LNCAP (cell line): Measurements from ENCODE around the gene COBLL1.

ENCODE experiments used
- TF ChIP-seq, protein P1 (sequence below): fragments of 450-650 bp; IDR thresholded peaks from 2 replicates; pipeline ENCODE4 v1.5.1; 2017; ENCODE audit warnings: mild to moderate bottlenecking

The COBLL1 gene

DNA sequence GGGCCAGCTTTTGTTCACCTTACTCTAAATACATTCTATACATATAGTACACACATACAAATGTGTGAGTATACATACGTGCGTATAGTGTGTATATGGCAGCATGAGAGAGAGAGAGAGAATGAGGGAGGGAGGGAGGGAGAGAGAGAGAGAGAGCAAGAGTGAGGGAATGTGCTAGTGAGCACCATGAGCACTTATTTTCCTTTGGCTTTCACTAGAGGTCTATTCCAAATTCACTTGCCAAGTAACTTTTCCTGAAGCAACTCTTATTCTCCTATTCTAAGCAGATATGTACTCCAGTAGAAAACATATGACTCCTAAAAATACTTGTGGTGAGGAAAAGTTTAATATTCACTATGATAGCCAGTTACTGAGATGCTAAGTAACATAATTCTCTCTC, 85.7 kb downstream of the COBLL1 start:
- TF ChIP-seq, protein P1, sequence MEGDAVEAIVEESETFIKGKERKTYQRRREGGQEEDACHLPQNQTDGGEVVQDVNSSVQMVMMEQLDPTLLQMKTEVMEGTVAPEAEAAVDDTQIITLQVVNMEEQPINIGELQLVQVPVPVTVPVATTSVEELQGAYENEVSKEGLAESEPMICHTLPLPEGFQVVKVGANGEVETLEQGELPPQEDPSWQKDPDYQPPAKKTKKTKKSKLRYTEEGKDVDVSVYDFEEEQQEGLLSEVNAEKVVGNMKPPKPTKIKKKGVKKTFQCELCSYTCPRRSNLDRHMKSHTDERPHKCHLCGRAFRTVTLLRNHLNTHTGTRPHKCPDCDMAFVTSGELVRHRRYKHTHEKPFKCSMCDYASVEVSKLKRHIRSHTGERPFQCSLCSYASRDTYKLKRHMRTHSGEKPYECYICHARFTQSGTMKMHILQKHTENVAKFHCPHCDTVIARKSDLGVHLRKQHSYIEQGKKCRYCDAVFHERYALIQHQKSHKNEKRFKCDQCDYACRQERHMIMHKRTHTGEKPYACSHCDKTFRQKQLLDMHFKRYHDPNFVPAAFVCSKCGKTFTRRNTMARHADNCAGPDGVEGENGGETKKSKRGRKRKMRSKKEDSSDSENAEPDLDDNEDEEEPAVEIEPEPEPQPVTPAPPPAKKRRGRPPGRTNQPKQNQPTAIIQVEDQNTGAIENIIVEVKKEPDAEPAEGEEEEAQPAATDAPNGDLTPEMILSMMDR, result no peak

- TF ChIP-seq, protein P1, result no peak
These were observed 87.2 kb downstream of the COBLL1 start for GRCh38 chr2:164754157-164755093.

DNA sequence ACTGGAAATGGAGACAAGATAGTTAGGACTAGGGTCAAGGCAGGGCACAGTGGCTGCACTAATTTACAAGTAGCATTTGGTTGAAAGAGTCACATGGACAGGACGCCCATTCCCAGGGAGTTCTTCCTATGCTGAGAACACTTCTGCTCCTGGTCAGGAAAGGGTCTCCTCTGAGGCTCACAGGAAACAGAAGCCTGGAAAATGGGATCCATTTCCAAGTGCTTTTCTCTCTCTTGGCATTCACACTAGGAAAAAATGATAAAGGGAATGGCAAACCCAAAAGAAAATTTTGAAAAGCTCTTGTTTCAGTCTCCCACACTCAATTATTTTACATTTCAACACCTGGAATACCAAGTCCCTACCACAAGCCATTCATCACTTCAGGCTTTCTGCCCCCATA, 88.7 kb downstream of the COBLL1 start:
- TF ChIP-seq, protein P1, result no peak

DNA sequence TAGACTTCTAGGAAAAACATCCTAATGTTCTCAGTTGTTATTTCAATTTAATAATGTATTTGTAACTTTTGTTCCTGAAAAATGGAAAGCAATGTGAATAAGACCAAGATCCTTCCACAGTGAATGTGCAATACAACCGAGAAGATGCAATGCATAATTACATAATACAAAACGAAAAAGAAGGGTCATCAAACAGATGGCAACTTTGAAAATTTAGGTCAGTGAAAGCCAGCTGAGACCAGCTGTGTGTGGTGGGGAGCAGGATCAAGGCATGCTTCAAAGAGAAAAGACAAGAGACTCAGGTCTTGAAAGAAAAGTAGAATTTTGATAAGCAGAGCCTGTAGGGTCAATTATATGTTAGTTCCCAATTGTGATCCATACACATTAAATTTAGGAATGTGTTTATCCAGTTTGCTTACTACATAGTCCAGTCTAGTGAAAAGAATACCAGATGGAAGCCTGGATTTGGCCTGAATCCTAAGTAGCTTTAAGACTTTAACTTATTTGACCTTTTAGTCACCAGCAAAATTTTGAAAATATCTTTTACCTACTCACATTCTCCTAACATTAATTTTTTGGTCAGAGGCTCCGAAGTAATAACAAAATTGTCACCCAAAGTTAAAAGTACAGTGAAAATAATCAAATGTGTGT, 93.7 kb downstream of the COBLL1 start:
- TF ChIP-seq, protein P1, result no peak

DNA sequence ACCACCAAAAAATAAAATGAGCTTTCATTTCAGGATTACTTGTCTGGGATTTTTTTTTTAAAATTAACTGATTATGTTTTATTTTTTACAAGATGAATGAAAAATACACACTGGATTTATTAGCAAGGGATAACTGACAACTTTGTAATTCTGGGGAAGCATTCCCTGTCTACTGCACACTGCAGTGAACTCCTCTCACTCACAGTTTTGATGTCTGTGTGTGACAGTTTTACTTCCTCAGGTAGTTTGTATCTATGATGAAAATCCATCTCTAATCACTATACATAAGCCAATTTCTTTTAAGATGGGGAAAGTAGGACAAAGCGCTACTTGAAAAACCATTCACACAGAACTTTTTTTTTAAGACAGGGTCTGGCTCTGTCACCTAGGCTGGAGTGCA, 94.5 kb downstream of the COBLL1 start:
- TF ChIP-seq, protein P1, result no peak

DNA sequence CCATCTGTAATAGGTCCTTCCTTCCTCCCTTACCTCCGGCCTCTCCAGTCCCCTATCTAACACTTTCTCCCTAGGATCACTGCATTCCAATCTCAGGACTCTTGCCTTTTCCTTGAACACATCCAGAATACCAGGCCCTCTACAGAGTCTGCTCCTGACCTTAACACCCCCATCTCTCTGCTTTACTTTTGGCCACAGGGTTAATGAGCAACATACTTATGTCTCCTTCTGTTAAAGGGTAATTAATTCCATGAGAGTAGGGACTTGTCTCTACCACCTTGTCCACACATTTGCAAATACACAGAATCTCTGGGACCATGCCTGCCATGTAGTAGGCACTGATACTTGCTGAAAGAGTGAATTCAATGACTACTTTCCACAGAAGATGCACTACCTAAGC, 94.9 kb downstream of the COBLL1 start:
- TF ChIP-seq, protein P1, result no peak

DNA sequence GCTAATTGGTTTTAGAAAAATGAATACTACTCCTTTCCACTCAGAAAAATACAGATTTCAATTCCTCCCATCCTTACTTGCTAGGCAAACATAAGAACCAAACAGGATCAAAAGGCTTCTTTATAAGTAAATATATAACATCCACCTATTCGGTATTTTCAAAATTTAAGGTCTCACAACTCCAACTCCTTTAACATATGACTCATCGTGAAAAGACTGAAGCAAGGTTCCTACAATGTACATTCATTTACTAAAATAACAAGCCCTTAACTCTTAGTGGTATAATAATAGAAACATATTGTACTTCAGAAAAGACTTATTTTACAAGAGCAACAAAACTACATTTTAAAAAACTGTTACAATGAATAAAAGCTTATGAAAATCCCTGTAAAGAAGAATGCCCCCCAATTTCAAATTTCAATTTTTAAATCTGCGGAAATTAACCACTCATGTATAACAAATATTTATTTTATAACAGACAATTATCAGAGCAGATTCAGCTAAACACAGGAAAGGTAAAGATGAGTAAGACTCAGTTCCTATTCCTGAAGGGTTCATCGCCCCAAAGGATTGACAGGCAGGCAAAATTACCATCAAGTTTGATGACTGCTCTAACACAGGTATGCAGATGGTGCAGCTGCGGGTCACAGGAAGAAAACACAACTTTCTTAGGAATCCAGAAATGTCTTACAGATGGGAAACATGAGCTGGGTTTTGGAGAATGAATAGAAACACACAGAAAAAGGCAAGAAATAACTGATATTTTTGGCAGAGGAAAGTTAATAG, 96.4 kb downstream of the COBLL1 start:
- TF ChIP-seq, protein P1, result no peak
